Lower leg skin (tissue), 3 donors: Measurements from ENCODE around the gene SNRPB2.

Experiments used
- POLR2A ChIP-seq, 2 donors: fragments of 450-650 bp; IDR thresholded peaks; one replicate each; pipeline ENCODE4 v1.6.1; 2016 to 2017; ENCODE audit warnings: antibody characterized with exemption in 2 of 2, mild to moderate bottlenecking in 1 of 2, moderate library complexity in 1 of 2
- TF ChIP-seq, protein P1 (sequence below), 3 donors: fragments of 450-650 bp; IDR thresholded peaks; one replicate each; pipeline ENCODE4 v1.5.1; 2016; ENCODE audit warnings: antibody characterized with exemption in 3 of 3, mild to moderate bottlenecking in 3 of 3, moderate library complexity in 2 of 3

DNA sequence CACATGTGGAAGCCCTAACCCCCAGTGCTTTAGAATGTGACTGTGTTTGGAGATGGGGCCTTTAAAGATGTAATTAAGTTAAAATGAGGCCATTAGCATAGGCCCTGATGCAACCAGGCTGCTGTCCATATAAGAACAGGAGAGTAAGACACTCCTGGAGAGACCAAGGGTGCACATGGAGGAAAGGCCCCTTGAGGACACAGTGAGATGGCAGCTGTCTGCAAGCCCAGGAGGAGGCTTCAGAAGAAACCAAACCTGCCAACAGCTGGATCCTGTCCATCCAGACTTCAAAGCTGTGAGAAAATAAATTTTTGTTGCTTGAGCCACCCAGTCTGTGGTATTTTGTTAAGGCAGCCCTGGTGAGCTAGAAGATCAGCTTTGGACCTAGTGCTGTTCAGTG lies 16.8 kb upstream of the SNRPB2 start:
- TF ChIP-seq, protein P1, sequence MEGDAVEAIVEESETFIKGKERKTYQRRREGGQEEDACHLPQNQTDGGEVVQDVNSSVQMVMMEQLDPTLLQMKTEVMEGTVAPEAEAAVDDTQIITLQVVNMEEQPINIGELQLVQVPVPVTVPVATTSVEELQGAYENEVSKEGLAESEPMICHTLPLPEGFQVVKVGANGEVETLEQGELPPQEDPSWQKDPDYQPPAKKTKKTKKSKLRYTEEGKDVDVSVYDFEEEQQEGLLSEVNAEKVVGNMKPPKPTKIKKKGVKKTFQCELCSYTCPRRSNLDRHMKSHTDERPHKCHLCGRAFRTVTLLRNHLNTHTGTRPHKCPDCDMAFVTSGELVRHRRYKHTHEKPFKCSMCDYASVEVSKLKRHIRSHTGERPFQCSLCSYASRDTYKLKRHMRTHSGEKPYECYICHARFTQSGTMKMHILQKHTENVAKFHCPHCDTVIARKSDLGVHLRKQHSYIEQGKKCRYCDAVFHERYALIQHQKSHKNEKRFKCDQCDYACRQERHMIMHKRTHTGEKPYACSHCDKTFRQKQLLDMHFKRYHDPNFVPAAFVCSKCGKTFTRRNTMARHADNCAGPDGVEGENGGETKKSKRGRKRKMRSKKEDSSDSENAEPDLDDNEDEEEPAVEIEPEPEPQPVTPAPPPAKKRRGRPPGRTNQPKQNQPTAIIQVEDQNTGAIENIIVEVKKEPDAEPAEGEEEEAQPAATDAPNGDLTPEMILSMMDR (IDR thresholded peaks at IDR 0.05) = no peak
- TF ChIP-seq POLR2A (IDR thresholded peaks at IDR 0.05) = no peak
